Keratinocyte (primary cell): ENCODE measurements around the gene CELSR1. TPM values are rescaled to one million over a fixed set of nuclear protein-coding genes. Genes with fewer than 3 reads are reported as not detected.

Source experiments
- DNase-seq: peaks from one replicate; pipeline ENCODE4 v3.0.0-alpha.2; 2011; ENCODE audit warnings: low read depth, missing footprints, low spot score
- FAIRE-seq: peaks from 2 replicates; lab custom pipeline; 2011; peaks lifted over from hg19 to GRCh38; lab: Jason Lieb, UNC
- H2AFZ ChIP-seq: 2 replicates; pipeline ENCODE4 v1.6.0; 2012; ENCODE audit warnings: low read length, control low read depth, inconsistent platforms; ENCODE audit not compliant: control insufficient read depth
- H3K27ac ChIP-seq: 2 replicates; pipeline ENCODE4 v1.5.1; 2011; ENCODE audit warnings: low read length; ENCODE audit not compliant: control insufficient read depth, insufficient read depth
- H3K27me3 ChIP-seq: 3 replicates; pipeline ENCODE4 v1.6.0; 2011; ENCODE audit warnings: low read length; ENCODE audit not compliant: control insufficient read depth, insufficient read depth; ENCODE audit errors: extremely low read depth
- H3K36me3 ChIP-seq, 2 experiments: 2 replicates in 1 of 2; 3 replicates in 1 of 2; pipeline ENCODE4 v1.5.1; 2011; ENCODE audit warnings: low read length in 2 of 2, mild to moderate bottlenecking in 1 of 2; ENCODE audit not compliant: control insufficient read depth in 2 of 2, insufficient read depth in 2 of 2; ENCODE audit errors: extremely low read depth in 1 of 2
- H3K4me1 ChIP-seq: 3 replicates; pipeline ENCODE4 v1.5.1; 2011; ENCODE audit warnings: low read length; ENCODE audit not compliant: control insufficient read depth, insufficient read depth; ENCODE audit errors: extremely low read depth
- H3K4me2 ChIP-seq: 3 replicates; pipeline ENCODE4 v1.6.0; 2011; ENCODE audit warnings: low read depth, low read length; ENCODE audit not compliant: control insufficient read depth, insufficient read depth; ENCODE audit errors: extremely low read depth
- H3K4me3 ChIP-seq, 3 experiments: fragments of 200-600 bp in 1 of 3; sonication (generic) in 1 of 3; 2 replicates in 2 of 3; 3 replicates in 1 of 3; pipeline ENCODE4 v1.5.1; 2011 to 2016; ENCODE audit warnings: low read length in 3 of 3, mild to moderate bottlenecking in 3 of 3, control low read depth in 2 of 3, inconsistent platforms in 1 of 3, low read depth in 1 of 3, mixed read lengths in 1 of 3, mixed run types in 1 of 3, moderate library complexity in 1 of 3; ENCODE audit not compliant: control insufficient read depth in 2 of 3, insufficient read depth in 2 of 3; ENCODE audit errors: extremely low read depth in 1 of 3
- H3K79me2 ChIP-seq: 2 replicates; pipeline ENCODE4 v1.6.0; 2012; ENCODE audit warnings: low read length; ENCODE audit not compliant: control insufficient read depth, insufficient read depth
- H3K9ac ChIP-seq: 3 replicates; pipeline ENCODE4 v1.6.0; 2011; ENCODE audit warnings: low read length; ENCODE audit not compliant: control insufficient read depth, insufficient read depth; ENCODE audit errors: extremely low read depth
- H3K9me1 ChIP-seq: 3 replicates; pipeline ENCODE4 v1.6.0; 2011; ENCODE audit warnings: low read length; ENCODE audit not compliant: control insufficient read depth, insufficient read depth; ENCODE audit errors: extremely low read depth
- H3K9me3 ChIP-seq: 2 replicates; pipeline ENCODE4 v1.5.1; 2012; ENCODE audit warnings: low read depth, low read length; ENCODE audit not compliant: control insufficient read depth
- H4K20me1 ChIP-seq: 3 replicates; pipeline ENCODE4 v1.6.0; 2011; ENCODE audit warnings: low read length; ENCODE audit not compliant: control insufficient read depth, insufficient read depth; ENCODE audit errors: extremely low read depth
- CTCF ChIP-seq, 3 experiments: IDR thresholded peaks in 1 of 3; conservative IDR thresholded peaks in 1 of 3; optimal IDR thresholded peaks in 1 of 3; 2 replicates in 2 of 3; 3 replicates in 1 of 3; pipeline versions ENCODE3 to v1.5.1; 2011; ENCODE audit warnings: low read length in 3 of 3, mild to moderate bottlenecking in 3 of 3, moderate library complexity in 2 of 3, control low read depth in 1 of 3, inconsistent platforms in 1 of 3; ENCODE audit not compliant: insufficient read depth in 2 of 3; ENCODE audit errors: extremely low read depth in 1 of 3
- EZH2 ChIP-seq: IDR thresholded peaks from one replicate; pipeline ENCODE4 v1.6.1; 2012; ENCODE audit warnings: inconsistent platforms, mild to moderate bottlenecking, low read length, moderate library complexity
- dilution Hi-C: fragments of 300-500 bp; cut with MboI; formaldehyde crosslinking; loops from one replicate; pipeline ENCODE4 v1.7.0; 2020; ENCODE audit warnings: low sequenced_read_pairs; ENCODE audit not compliant: extremely low pct_ligation_motif_present
- polyA plus RNA-seq, 5 experiments: library from polyadenylated mRNA; depleted of rRNA in 3 of 5; stranded (reverse) in 3 of 5; stranded (forward) in 1 of 5; unstranded in 1 of 5; fragments of >200 nt; gene quantifications; 1 replicate in 1 of 5; 2 replicates in 3 of 5; 3 replicates in 1 of 5; pipeline versions ENCODE4 v1.2.1 to v1.2.3, GENCODE V29; 2011 to 2012; ENCODE audit warnings: missing spikeins in 2 of 5, low read depth in 1 of 5, low replicate concordance in 1 of 5

The CELSR1 gene
- polyA plus RNA-seq, 1 donor (not counting 4 experiments of a cell fraction or from before 2014, with no cell fraction given) = 16.1 TPM

DNA sequence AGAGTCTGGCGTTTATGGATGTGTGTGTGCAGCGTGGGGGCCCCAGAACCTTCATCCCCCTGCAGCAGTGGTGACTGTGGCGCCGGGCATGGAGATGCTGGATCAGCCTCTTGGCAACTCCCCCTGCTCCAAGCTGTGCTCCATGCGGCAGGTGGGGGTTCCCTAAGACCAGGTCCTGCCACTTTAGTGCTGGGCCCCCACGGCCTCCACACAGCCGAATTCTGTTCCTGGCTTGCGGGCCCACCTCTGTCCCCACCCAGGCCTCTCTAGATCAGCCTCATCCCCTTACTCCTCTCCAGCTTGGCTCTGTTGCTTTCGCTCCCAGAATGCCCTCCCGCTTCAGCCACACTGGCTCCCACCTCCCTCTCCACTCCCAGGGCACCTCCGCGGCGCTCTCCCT is 142.3 kb downstream of the CELSR1 start:
- dilution Hi-C loops = no loop called here
- no peak overlapping the region for H3K27ac ChIP-seq
- no peaks in the 10 kb centered on the region for H3K27me3 ChIP-seq
- DNase-seq = no peak
- FAIRE-seq = no peak
- no peak overlapping the region for H3K4me2 ChIP-seq
- no peaks in the 10 kb centered on the region for H3K9me3 ChIP-seq
- no peak overlapping the region for H2AFZ ChIP-seq
- no peaks in the 10 kb centered on the region for H3K79me2 ChIP-seq
- peaks cover 18 to 30% of the 10 kb centered on the region in 2 experiments for H3K36me3 ChIP-seq
- H3K9me1 ChIP-seq = no peaks in the 10 kb centered on the region
- TF ChIP-seq CTCF (optimal IDR thresholded peaks at IDR 0.05 in 1 of 3, IDR thresholded peaks at IDR 0.05 in 1 of 3, conservative IDR thresholded peaks at IDR 0.05 in 1 of 3; ENCODE audit: extremely low read depth in 1 of 3, insufficient read depth in 2 of 3, low read length in 3 of 3) (no peak), EZH2 (no peak)
- no peak overlapping the region for H3K4me3 ChIP-seq
- H4K20me1 ChIP-seq = no peaks in the 10 kb centered on the region
- H3K4me1 ChIP-seq = peaks cover 16% of the 10 kb centered on the region
- no peak overlapping the region for H3K9ac ChIP-seq

DNA sequence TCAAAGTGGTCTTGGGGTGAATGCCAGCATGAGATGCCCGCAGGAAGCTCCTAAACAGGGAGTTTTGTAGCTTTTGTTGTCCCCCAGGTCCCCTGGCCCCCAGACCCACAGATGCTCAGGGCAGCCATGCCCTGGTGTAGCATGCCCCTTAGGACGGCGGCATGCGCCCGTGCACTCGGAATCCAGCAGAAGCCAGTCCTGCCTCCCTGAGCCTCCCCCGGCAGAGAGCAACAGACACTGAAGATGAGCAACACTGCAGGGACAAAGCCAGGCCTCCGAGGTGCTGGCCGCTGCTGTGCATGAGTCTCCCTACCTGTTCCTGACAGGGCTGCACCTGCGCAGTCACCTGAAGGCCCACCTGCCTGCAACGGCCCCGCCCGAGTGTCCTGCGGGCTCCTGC is 142.8 kb downstream of the CELSR1 start:
- DNase-seq (no peak), FAIRE-seq (no peak)

GRCh38 chr22:46393873-46394272 is 143.5 kb downstream of the CELSR1 start:
- FAIRE-seq (no peak), DNase-seq (no peak)
- Histone ChIP-seq H3K9me1 (no peaks in the 10 kb centered on the region), H3K79me2 (no peaks in the 10 kb centered on the region), H3K9ac (no peak overlapping the region), H3K4me3 (no peak overlapping the region), H4K20me1 (no peaks in the 10 kb centered on the region), H2AFZ (no peak overlapping the region), H3K4me2 (no peak overlapping the region), H3K27ac (no peak overlapping the region), H3K27me3 (no peaks in the 10 kb centered on the region), H3K36me3 (peaks cover 12 to 33% of the 10 kb centered on the region in 2 experiments), H3K9me3 (no peaks in the 10 kb centered on the region), H3K4me1 (peaks cover 18% of the 10 kb centered on the region)
- no peak for TF ChIP-seq EZH2
- TF ChIP-seq CTCF (optimal IDR thresholded peaks at IDR 0.05 in 1 of 3, IDR thresholded peaks at IDR 0.05 in 1 of 3, conservative IDR thresholded peaks at IDR 0.05 in 1 of 3; ENCODE audit: extremely low read depth in 1 of 3, insufficient read depth in 2 of 3, low read length in 3 of 3) = no peak
- dilution Hi-C loops = no loop called here

More for the DNA sequence above, 142.8 kb downstream of the CELSR1 start:
- Histone ChIP-seq H3K36me3 (peaks cover 18 to 31% of the 10 kb centered on the region in 2 experiments), H2AFZ (no peak overlapping the region), H3K27me3 (no peaks in the 10 kb centered on the region), H3K9me3 (no peaks in the 10 kb centered on the region), H3K9ac (no peak overlapping the region), H3K79me2 (no peaks in the 10 kb centered on the region), H3K27ac (no peak overlapping the region), H4K20me1 (no peaks in the 10 kb centered on the region), H3K4me3 (no peak overlapping the region), H3K4me2 (no peak overlapping the region), H3K4me1 (peaks cover 18% of the 10 kb centered on the region), H3K9me1 (no peaks in the 10 kb centered on the region)
- dilution Hi-C loops = no loop called here
- no peak for TF ChIP-seq EZH2
